Panc1 (cell line): ENCODE measurements around the gene CASTOR1.

ENCODE experiments used
- POLR2AphosphoS5 ChIP-seq: IDR thresholded peaks from 2 replicates; pipeline ENCODE4 v1.6.1; 2012; ENCODE audit warnings: mild to moderate bottlenecking, low read depth, low read length, moderate library complexity
- SIN3A ChIP-seq: IDR thresholded peaks from 2 replicates; pipeline ENCODE4 v1.6.1; 2012; ENCODE audit warnings: low read depth, mild to moderate bottlenecking, low read length, moderate library complexity, borderline replicate concordance; ENCODE audit not compliant: insufficient read depth
- TF ChIP-seq, protein P1 (sequence below): fragments of 450-650 bp; IDR thresholded peaks from 2 replicates; pipeline ENCODE4 v1.5.1; 2017; ENCODE audit warnings: mild to moderate bottlenecking
- TF ChIP-seq, protein P2 (sequence below), 2 experiments: IDR thresholded peaks; 2 replicates each; pipeline ENCODE4 v1.6.1; 2011 to 2012; ENCODE audit warnings: low read depth in 2 of 2, control low read depth in 1 of 2, low read length in 1 of 2, mild to moderate bottlenecking in 1 of 2, moderate library complexity in 1 of 2; ENCODE audit not compliant: insufficient read depth in 1 of 2

DNA sequence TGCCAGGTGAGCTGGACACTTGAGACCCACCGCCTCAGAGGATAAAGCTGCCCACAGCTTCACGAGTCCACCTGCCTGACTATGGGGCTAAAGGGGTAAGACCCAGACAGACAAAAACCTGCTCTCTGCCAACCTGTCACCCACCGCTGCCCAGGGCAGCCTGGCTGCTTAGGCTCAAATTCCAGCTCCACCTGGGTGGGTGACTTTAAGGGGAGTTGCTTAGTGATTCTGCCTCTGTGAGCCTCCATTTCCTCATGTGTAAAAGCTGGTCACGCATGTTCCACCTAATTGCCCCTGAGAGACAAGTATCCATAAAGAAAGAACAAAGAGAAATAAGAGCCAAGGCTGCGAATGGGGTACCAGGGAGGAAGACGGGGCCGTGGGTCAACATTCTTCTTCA, 3.7 kb upstream of the CASTOR1 start:
- TF ChIP-seq, protein P1, sequence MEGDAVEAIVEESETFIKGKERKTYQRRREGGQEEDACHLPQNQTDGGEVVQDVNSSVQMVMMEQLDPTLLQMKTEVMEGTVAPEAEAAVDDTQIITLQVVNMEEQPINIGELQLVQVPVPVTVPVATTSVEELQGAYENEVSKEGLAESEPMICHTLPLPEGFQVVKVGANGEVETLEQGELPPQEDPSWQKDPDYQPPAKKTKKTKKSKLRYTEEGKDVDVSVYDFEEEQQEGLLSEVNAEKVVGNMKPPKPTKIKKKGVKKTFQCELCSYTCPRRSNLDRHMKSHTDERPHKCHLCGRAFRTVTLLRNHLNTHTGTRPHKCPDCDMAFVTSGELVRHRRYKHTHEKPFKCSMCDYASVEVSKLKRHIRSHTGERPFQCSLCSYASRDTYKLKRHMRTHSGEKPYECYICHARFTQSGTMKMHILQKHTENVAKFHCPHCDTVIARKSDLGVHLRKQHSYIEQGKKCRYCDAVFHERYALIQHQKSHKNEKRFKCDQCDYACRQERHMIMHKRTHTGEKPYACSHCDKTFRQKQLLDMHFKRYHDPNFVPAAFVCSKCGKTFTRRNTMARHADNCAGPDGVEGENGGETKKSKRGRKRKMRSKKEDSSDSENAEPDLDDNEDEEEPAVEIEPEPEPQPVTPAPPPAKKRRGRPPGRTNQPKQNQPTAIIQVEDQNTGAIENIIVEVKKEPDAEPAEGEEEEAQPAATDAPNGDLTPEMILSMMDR: no peak
- TF ChIP-seq, protein P2, sequence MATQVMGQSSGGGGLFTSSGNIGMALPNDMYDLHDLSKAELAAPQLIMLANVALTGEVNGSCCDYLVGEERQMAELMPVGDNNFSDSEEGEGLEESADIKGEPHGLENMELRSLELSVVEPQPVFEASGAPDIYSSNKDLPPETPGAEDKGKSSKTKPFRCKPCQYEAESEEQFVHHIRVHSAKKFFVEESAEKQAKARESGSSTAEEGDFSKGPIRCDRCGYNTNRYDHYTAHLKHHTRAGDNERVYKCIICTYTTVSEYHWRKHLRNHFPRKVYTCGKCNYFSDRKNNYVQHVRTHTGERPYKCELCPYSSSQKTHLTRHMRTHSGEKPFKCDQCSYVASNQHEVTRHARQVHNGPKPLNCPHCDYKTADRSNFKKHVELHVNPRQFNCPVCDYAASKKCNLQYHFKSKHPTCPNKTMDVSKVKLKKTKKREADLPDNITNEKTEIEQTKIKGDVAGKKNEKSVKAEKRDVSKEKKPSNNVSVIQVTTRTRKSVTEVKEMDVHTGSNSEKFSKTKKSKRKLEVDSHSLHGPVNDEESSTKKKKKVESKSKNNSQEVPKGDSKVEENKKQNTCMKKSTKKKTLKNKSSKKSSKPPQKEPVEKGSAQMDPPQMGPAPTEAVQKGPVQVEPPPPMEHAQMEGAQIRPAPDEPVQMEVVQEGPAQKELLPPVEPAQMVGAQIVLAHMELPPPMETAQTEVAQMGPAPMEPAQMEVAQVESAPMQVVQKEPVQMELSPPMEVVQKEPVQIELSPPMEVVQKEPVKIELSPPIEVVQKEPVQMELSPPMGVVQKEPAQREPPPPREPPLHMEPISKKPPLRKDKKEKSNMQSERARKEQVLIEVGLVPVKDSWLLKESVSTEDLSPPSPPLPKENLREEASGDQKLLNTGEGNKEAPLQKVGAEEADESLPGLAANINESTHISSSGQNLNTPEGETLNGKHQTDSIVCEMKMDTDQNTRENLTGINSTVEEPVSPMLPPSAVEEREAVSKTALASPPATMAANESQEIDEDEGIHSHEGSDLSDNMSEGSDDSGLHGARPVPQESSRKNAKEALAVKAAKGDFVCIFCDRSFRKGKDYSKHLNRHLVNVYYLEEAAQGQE (IDR thresholded peaks at IDR 0.05; ENCODE audit: insufficient read depth in 1 of 2, low read depth in 2 of 2, low read length in 1 of 2): no peak
- TF ChIP-seq POLR2AphosphoS5: no peak
- no peak for TF ChIP-seq SIN3A
